Endothelial cell of umbilical vein (primary cell): Measurements from ENCODE around the gene NXPE3.

Experiments
- EZH2 ChIP-seq: IDR thresholded peaks from 2 replicates; pipeline ENCODE4 v1.6.1; 2012; ENCODE audit warnings: borderline replicate concordance, low read depth, mild to moderate bottlenecking, moderate library complexity, low read length, inconsistent platforms; ENCODE audit not compliant: severe bottlenecking
- FOS ChIP-seq: IDR thresholded peaks from 2 replicates; pipeline ENCODE4 v1.6.1; 2011; ENCODE audit warnings: mild to moderate bottlenecking, low read length, moderate library complexity, borderline replicate concordance; ENCODE audit not compliant: insufficient read depth
- JUN ChIP-seq: IDR thresholded peaks from 2 replicates; pipeline ENCODE4 v1.6.1; 2011; ENCODE audit warnings: borderline replicate concordance, low read depth; ENCODE audit not compliant: insufficient read length, insufficient read depth
- MYC ChIP-seq: IDR thresholded peaks from one replicate; pipeline ENCODE4 v1.6.1; 2011; ENCODE audit warnings: mild to moderate bottlenecking, low read depth, low read length
- POLR2A ChIP-seq: IDR thresholded peaks from 2 replicates; pipeline ENCODE4 v1.6.1; 2012; ENCODE audit warnings: low read depth, mild to moderate bottlenecking, control low read depth, low read length
- POLR2AphosphoS5 ChIP-seq: IDR thresholded peaks from 2 replicates; pipeline ENCODE4 v1.6.1; 2012; ENCODE audit warnings: low read depth, mild to moderate bottlenecking, control low read depth, low read length, moderate library complexity; ENCODE audit not compliant: insufficient read depth
- TF ChIP-seq, protein P1 (sequence below), 2 donors: IDR thresholded peaks; 1 replicate in 1 of 2; 2 replicates in 1 of 2; pipeline ENCODE4 v1.5.1; 2011; ENCODE audit warnings: low read length in 2 of 2, mild to moderate bottlenecking in 2 of 2, moderate library complexity in 2 of 2, control low read depth in 1 of 2, inconsistent platforms in 1 of 2, low read depth in 1 of 2; ENCODE audit not compliant: insufficient read depth in 1 of 2; ENCODE audit errors: extremely low read depth in 1 of 2
- TF ChIP-seq, protein P2 (sequence below): IDR thresholded peaks from 2 replicates; pipeline ENCODE4 v1.6.1; 2011; ENCODE audit not compliant: insufficient read depth, insufficient read length

DNA sequence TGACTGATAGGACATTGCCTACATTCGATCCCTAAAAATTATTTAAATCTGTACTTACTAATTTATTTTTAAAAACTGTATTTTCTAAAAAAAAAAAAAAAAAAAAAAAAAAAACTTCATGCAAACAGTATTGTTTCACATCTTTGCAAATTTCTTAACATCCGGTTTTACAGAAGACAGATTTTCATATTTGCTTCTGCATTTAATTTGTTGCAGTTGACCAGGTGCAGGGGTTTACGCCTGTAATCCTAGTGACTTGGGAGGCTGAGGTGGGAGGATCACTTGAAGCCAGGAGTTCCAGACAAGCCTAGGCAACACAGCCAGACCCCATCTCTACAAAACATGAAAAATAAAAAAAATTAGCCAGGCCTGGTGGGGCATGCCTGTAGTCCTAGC lies 63.9 kb downstream of the NXPE3 start:
- TF ChIP-seq, protein P1, sequence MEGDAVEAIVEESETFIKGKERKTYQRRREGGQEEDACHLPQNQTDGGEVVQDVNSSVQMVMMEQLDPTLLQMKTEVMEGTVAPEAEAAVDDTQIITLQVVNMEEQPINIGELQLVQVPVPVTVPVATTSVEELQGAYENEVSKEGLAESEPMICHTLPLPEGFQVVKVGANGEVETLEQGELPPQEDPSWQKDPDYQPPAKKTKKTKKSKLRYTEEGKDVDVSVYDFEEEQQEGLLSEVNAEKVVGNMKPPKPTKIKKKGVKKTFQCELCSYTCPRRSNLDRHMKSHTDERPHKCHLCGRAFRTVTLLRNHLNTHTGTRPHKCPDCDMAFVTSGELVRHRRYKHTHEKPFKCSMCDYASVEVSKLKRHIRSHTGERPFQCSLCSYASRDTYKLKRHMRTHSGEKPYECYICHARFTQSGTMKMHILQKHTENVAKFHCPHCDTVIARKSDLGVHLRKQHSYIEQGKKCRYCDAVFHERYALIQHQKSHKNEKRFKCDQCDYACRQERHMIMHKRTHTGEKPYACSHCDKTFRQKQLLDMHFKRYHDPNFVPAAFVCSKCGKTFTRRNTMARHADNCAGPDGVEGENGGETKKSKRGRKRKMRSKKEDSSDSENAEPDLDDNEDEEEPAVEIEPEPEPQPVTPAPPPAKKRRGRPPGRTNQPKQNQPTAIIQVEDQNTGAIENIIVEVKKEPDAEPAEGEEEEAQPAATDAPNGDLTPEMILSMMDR (IDR thresholded peaks at IDR 0.05; ENCODE audit: extremely low read depth in 1 of 2, insufficient read depth in 1 of 2, low read depth in 1 of 2, low read length in 2 of 2), result no peak
- TF ChIP-seq MYC (no peak), POLR2A (no peak), POLR2AphosphoS5 (no peak), EZH2 (no peak), FOS (no peak), JUN (no peak)
- TF ChIP-seq, protein P2, sequence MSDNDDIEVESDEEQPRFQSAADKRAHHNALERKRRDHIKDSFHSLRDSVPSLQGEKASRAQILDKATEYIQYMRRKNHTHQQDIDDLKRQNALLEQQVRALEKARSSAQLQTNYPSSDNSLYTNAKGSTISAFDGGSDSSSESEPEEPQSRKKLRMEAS, result no peak
